Measurements from ENCODE around the gene CNKSR3.

The CNKSR3 gene

GRCh38 chr6:154414021-154414813, 96.3 kb downstream of the CNKSR3 start:
- peak; percentile 67 for DNase-seq (ENCODE audit: low read depth)

DNA sequence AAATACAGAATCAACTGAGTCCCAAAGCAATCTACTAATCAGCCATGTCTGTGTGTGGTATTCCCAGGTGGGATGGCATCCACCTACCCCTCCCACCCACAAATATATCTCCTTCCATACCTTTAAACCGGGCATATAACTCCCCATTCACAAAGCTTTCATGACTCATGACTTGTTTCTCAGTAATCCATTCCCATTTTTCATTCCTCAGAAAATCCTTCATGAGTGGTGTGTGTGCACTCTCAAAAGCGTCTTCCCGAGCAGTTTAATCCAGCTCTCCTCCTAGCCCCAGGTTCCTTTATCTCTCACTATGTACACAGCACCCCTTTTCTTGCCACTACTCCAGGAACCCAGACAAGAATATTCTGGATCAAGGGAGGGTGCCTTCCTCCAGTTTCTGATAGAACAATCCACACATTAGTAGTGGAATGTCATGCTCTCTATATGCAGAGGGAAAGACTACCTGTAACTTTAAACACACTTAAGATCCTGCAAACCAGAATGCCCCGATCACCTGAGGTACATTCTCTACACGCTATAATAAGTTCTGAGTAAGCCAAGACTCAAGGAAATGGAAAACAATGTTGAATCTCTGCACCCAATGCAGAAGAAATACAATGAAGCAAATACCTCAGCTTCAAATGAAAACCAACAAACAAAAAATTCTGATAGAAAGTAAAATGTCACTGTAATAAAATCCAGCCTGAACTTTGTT, 98.2 kb downstream of the CNKSR3 start:
- peak; percentile 77 for DNase-seq (ENCODE audit: low read depth)

GRCh38 chr6:154411076-154411475, 99.4 kb downstream of the CNKSR3 start:
- DNase-seq (ENCODE audit: low read depth): no peak

DNA sequence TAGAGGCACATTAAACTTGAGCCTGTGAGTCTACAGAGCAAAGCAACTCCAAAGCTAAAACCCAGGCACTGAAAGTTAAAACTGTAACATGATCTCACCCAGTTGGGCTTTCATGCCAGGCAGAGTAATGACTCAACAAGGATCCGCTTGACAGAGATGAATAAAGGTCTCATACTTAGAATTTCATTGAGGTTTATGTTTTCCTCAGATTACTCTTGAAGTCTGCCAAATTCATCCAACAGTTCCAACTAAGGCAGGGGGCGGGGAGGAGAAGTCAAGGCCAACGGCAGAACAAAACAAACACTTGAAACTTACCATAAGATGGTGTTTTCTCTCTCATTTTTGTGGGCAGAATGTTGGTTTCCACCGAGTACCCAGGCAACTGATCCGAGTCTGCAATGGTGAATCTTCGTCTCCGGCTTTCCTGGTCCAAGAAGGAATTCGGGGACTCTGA, 99.8 kb downstream of the CNKSR3 start:
- peak; percentile 98 for DNase-seq (ENCODE audit: low read depth)

GRCh38 chr6:154408891-154409500, 101.5 kb downstream of the CNKSR3 start:
- peak; percentile 64 for DNase-seq (ENCODE audit: low read depth)

DNA sequence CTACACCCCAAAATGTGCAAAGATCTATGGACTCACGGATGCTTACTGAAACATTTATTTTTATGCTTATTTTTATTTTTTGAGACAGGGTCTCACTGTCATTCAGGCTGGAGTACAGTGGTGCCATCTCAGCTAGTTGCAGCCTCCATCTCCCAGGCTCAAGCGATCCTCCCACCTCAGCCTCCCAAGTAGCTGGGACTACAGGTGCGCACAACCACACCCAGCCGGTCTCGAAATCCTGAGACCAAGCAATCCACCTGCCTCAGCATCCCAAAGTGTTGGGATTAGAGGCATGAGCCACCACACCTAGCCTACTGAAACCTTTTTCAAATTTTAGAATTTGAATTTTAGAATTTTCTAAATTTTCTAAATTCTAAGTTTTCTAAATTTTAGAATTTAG, 103.0 kb downstream of the CNKSR3 start:
- no peak for DNase-seq (ENCODE audit: low read depth)

- no peak for DNase-seq (ENCODE audit: low read depth)
Observed at GRCh38 chr6:154406869-154407268, 103.6 kb downstream of the CNKSR3 start.

- DNase-seq (ENCODE audit: low read depth): no peak
Observed at GRCh38 chr6:154406301-154406700, 104.2 kb downstream of the CNKSR3 start.

DNA sequence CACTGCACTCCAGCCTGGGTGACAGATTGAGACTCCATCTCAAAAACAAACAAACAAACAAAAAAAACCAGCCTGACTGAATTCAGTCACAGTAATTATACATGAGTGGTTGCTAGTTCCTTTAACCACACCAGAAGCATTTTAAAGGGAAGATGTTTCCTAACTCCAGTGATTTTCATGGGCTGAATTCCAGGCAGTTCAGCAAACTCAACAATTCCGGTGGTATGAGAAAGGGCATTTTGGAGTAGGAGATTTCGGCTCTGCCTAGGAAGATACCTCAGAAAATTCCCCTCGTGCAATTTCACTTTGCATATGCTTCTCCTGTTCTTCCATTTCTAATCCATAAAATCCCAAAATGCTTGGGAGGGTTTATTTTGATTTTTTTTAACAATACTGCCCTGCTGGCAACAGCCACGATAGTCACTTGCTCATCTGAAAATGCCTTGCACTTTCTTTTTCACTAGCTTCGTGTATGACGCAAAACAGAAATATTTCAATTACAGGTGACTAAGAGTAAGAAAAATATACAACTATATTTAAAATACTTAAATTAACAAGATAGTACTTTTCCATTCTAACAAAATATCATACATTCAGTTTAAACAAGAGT, 105.6 kb downstream of the CNKSR3 start:
- peak; percentile 78 for DNase-seq (ENCODE audit: low read depth)

DNA sequence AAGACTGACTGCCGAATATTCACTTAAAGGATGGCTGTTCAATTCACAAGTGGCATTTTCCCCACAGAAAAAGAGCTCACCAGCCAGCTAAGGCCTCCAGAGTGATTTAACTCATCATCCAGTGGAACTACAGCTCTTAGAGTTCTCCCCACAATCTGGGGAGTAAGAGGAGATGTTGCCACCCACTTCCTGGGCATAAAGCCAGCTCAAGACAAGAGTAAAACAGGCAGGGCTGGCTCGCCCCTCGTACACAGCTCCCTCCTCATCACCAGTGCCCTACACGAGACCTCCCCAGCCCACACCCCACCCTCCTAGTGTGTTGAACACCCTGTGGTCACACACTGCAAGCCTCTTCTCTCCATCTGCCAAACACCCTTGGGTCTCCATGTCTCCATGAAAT, 106.7 kb downstream of the CNKSR3 start:
- peak; percentile 85 for DNase-seq (ENCODE audit: low read depth)

DNA sequence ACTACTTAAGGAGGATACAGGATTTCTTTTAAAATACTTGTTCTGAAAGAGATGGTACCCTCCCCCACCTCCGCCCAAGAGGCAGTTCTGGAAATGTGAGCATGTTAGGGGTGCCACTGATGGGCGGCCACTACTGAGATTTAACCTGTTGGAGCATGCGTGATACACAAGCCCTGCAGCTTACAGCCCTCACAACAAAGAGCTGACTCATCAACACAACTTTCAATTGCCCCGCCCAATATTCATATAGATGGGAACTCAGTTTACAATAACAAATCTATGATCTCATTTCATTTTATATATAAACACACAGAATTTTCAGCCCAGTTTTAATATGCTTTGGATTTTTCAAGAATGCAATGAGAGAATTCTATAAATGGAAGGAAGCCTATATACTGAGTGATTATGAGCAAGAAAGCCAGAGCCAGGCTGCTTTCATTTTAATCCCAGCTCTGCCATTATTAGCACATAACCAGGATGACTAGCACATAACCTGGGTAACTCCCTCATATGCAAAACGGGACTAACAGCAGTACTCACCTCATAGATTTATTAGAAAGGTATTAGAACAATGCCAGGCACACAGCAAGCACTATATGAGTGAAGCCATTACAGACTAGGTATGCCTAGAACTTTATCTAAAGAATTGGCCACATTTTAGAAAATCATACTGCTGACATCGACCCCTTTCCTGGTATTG, 108.3 kb downstream of the CNKSR3 start:
- DNase-seq (ENCODE audit: low read depth): no peak

DNA sequence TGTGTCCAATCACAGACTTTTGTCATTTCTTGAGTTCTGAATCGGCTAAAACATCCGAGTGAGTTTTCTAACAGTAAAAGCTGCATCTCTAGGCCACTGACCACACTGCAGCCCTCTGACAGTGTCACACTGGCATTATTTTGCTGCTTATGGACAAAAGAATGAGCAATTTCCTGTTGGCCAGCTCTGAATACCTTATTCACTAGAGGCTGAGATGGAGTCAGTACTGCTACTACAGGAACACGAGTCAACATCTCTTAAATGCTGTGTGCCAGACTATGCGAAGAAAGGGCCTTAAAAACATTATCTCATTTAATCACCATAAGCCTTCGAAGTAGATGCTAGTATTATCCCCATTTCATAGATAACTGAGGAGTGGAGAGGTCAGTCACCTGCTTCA, 111.4 kb downstream of the CNKSR3 start:
- no peak for DNase-seq (ENCODE audit: low read depth)

GRCh38 chr6:154397491-154398195, 112.8 kb downstream of the CNKSR3 start:
- no peak for DNase-seq (ENCODE audit: low read depth)

DNA sequence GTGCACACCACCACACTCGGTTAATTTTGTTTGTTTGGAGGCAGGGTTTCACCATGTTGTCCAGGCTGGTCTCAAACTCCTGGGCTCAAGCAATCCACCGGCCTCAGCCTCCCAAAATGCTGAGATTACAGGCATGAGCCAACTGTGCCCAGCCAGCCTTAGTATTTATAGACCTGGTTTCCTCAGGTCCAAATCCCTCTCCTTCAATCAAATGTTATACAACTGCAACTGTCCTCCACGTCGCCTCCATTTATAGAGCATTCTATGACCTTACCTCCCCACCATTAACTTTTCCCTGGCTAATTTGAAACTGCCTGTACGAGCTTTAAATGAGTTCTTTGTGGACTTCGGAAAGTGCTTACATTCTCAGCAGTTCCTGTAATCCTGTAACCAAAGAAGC, 114.6 kb downstream of the CNKSR3 start:
- no peak for DNase-seq (ENCODE audit: low read depth)

GRCh38 chr6:154395316-154395715, 115.2 kb downstream of the CNKSR3 start:
- peak; percentile 54 for DNase-seq (ENCODE audit: low read depth)

DNA sequence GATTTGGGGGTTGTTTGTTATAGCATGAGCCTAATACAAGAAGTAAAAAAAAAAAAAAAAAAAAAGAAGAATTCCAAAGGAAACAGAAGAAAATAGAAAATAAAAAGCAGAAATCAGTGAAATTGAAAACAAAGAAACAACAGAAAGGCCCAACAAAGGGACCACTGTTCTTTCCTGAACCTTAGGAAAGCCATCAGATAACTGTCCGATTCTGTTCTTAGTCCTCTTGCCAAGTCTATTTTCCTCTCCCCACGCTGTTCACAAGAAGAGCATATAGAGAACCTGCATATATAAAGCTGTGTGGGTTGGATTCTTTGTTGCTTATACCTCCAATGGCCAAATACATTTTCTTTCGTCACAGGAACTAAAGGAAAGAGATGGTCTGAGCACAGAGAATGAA, 115.9 kb downstream of the CNKSR3 start:
- no peak for DNase-seq (ENCODE audit: low read depth)

- DNase-seq (ENCODE audit: low read depth): no peak
Observed at GRCh38 chr6:154390034-154390433, 120.5 kb downstream of the CNKSR3 start.

GRCh38 chr6:154388803-154389202, 121.7 kb downstream of the CNKSR3 start:
- no peak for DNase-seq (ENCODE audit: low read depth)

GRCh38 chr6:154386848-154387717, 123.4 kb downstream of the CNKSR3 start:
- DNase-seq (ENCODE audit: low read depth): peak; percentile 94

DNA sequence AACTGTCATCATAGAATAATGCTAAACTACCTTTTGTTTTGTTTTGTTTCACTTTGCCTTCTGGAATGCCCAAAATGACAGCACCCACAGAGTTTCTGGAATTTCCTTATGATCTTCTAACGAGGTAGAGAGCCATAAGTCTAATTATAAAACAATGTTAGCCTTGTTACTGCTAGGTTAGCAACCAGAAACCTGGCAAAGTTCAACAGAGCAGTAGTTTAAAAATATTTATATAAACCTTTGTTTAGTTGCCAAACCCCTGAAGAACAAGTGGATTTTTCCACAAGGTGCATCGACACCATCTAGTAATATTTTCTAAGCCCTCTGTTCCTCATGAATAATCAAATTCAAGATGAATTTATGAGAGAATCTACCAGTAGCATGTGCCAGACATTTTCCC, 126.3 kb downstream of the CNKSR3 start:
- no peak for DNase-seq (ENCODE audit: low read depth)
